Mesenchymal stem cell (in vitro differentiated cells and primary cell): ENCODE measurements around the gene PCNX3.

Experiments
- DNase-seq: peaks from one replicate; pipeline ENCODE4 v3.0.0-alpha.2; 2013
- H2AFZ ChIP-seq: one replicate; pipeline ENCODE4 v1.6.1; 2013; ENCODE audit warnings: low read depth, mild to moderate bottlenecking, control low read depth, inconsistent platforms, low read length, moderate library complexity
- H2AK5ac ChIP-seq: 2 replicates; pipeline ENCODE4 v1.6.1; 2013; ENCODE audit warnings: low read length, moderate library complexity, mild to moderate bottlenecking, inconsistent platforms; ENCODE audit not compliant: severe bottlenecking
- H2BK120ac ChIP-seq: one replicate; pipeline ENCODE4 v1.6.1; 2013; ENCODE audit warnings: low read depth, mild to moderate bottlenecking, inconsistent platforms, low read length, moderate library complexity
- H2BK12ac ChIP-seq, 2 experiments: one replicate each; pipeline ENCODE4 v1.6.1; 2013; ENCODE audit warnings: inconsistent platforms in 2 of 2, low read length in 2 of 2, mild to moderate bottlenecking in 2 of 2, moderate library complexity in 2 of 2, control low read depth in 1 of 2
- H2BK15ac ChIP-seq: one replicate; pipeline ENCODE4 v1.6.1; 2013; ENCODE audit warnings: mild to moderate bottlenecking, low read depth, inconsistent platforms; ENCODE audit not compliant: poor library complexity, severe bottlenecking
- H2BK5ac ChIP-seq: 2 replicates; pipeline ENCODE4 v1.6.1; 2013; ENCODE audit warnings: low read depth, mild to moderate bottlenecking, low read length, control low read depth, inconsistent platforms; ENCODE audit not compliant: poor library complexity, severe bottlenecking
- H3K14ac ChIP-seq, 2 experiments: one replicate each; pipeline ENCODE4 v1.6.1; 2013; ENCODE audit warnings: inconsistent platforms in 2 of 2, low read length in 2 of 2, control low read depth in 1 of 2, mild to moderate bottlenecking in 1 of 2, moderate library complexity in 1 of 2
- H3K18ac ChIP-seq, 2 experiments: one replicate each; pipeline ENCODE4 v1.6.1; 2013; ENCODE audit warnings: inconsistent platforms in 2 of 2, low read length in 2 of 2, control low read depth in 1 of 2, low read depth in 1 of 2, mild to moderate bottlenecking in 1 of 2
- H3K23ac ChIP-seq, 2 experiments: one replicate each; pipeline ENCODE4 v1.6.1; 2013; ENCODE audit warnings: inconsistent platforms in 2 of 2, low read length in 2 of 2, mild to moderate bottlenecking in 2 of 2, moderate library complexity in 2 of 2, control low read depth in 1 of 2
- H3K27ac ChIP-seq: 2 replicates; pipeline ENCODE4 v1.5.1; 2013; ENCODE audit warnings: mild to moderate bottlenecking, moderate library complexity, low read length, control low read depth, inconsistent platforms; ENCODE audit not compliant: poor library complexity, severe bottlenecking
- H3K27me3 ChIP-seq, 2 experiments: 2 replicates each; pipeline versions ENCODE4 v1.6.1 to v1.7.0; 2013; ENCODE audit warnings: low read length in 2 of 2, mild to moderate bottlenecking in 2 of 2, moderate library complexity in 2 of 2, control low read depth in 1 of 2, inconsistent platforms in 1 of 2; ENCODE audit not compliant: control insufficient read depth in 1 of 2, insufficient read depth in 1 of 2
- H3K36me3 ChIP-seq, 2 experiments: 2 replicates each; pipeline versions ENCODE4 v1.6.1 to v1.7.0; 2013; ENCODE audit warnings: low read length in 2 of 2, control low read depth in 1 of 2, inconsistent platforms in 1 of 2, low read depth in 1 of 2, mild to moderate bottlenecking in 1 of 2; ENCODE audit not compliant: insufficient read depth in 2 of 2, control insufficient read depth in 1 of 2
- H3K4ac ChIP-seq, 2 experiments: one replicate each; pipeline ENCODE4 v1.6.1; 2013; ENCODE audit warnings: inconsistent platforms in 2 of 2, low read length in 2 of 2, mild to moderate bottlenecking in 2 of 2, moderate library complexity in 2 of 2, control low read depth in 1 of 2, low read depth in 1 of 2
- H3K4me1 ChIP-seq: 2 replicates; pipeline ENCODE4 v1.6.1; 2013; ENCODE audit warnings: low read depth, low read length, control low read depth; ENCODE audit not compliant: control insufficient read depth, insufficient read depth
- H3K4me2 ChIP-seq: 2 replicates; pipeline ENCODE4 v1.6.1; 2013; ENCODE audit warnings: low read length, mild to moderate bottlenecking, inconsistent platforms; ENCODE audit not compliant: poor library complexity, severe bottlenecking
- H3K4me3 ChIP-seq, 2 experiments: 2 replicates each; pipeline versions ENCODE4 v1.5.1 to v1.7.0; 2013; ENCODE audit warnings: low read length in 2 of 2, mild to moderate bottlenecking in 2 of 2, control low read depth in 1 of 2, low read depth in 1 of 2; ENCODE audit not compliant: insufficient read depth in 1 of 2
- H3K79me1 ChIP-seq: replicated peaks from 2 replicates; pipeline ENCODE4 v1.6.1; 2013; ENCODE audit warnings: mild to moderate bottlenecking, control low read depth, low read length, inconsistent platforms; ENCODE audit not compliant: poor library complexity, severe bottlenecking
- H3K9ac ChIP-seq: 2 replicates; pipeline ENCODE4 v1.7.0; 2013; ENCODE audit warnings: mild to moderate bottlenecking, low read length, moderate library complexity
- H3K9me3 ChIP-seq: 2 replicates; pipeline ENCODE4 v1.7.0; 2013; ENCODE audit warnings: mild to moderate bottlenecking, low read length; ENCODE audit not compliant: control insufficient read depth
- H4K8ac ChIP-seq: one replicate; pipeline ENCODE4 v1.6.1; 2013; ENCODE audit warnings: inconsistent platforms, mild to moderate bottlenecking, low read length, moderate library complexity
- H4K91ac ChIP-seq: one replicate; pipeline ENCODE4 v1.6.1; 2013; ENCODE audit warnings: mild to moderate bottlenecking, low read length, inconsistent platforms
- WGBS: methylation state at CpG from one replicate; pipeline ENCODE4 v1.1.7; 2013; ENCODE audit warnings: mixed read lengths; 5-methylcytosine and 5-hydroxymethylcytosine counted together

PCNX3 gene

GRCh38 chr11:65585396-65586246 lies 30.0 kb upstream of the PCNX3 start:
- 81% methylated on average over 50 of the region's 51 CpGs for WGBS
- no peak overlapping the region for H3K4ac ChIP-seq
- H3K9ac ChIP-seq, result no peak overlapping the region

GRCh38 chr11:65586247-65586630 lies 29.3 kb upstream of the PCNX3 start:
- Histone ChIP-seq H4K91ac (no peak overlapping the region), H3K4me3 (no peak overlapping the region), H2AK5ac (no peak overlapping the region), H2BK15ac (no peak overlapping the region), H3K9ac (no peak overlapping the region), H2BK12ac (peak overlapping the region; percentile 2 to 69), H3K36me3 (peaks cover 59% of the 10 kb centered on the region in 2 experiments), H3K9me3 (no peaks in the 10 kb centered on the region), H3K27me3 (no peaks in the 10 kb centered on the region), H3K18ac (peak overlapping the region in 1 of 2 experiments; percentile 37), H3K4me2 (no peak overlapping the region), H2AFZ (no peak overlapping the region), H2BK120ac (no peak overlapping the region), H3K4ac (no peak overlapping the region), H3K23ac (no peak overlapping the region), H2BK5ac (no peak overlapping the region), H3K79me1 (peaks cover 17% of the 10 kb centered on the region), H3K27ac (no peak overlapping the region), H4K8ac (no peak overlapping the region), H3K4me1 (peaks cover 26% of the 10 kb centered on the region), H3K14ac (no peak overlapping the region)
- no peak for DNase-seq
- WGBS, result 85% methylated on average over 4 of the region's 4 CpGs

More at GRCh38 chr11:65585396-65586246, 30.0 kb upstream of the PCNX3 start:
- H3K9me3 ChIP-seq, result no peaks in the 10 kb centered on the region
- no peak overlapping the region for H2AK5ac ChIP-seq
- H2BK15ac ChIP-seq, result no peak overlapping the region
- H3K36me3 ChIP-seq, result peaks cover 62 to 65% of the 10 kb centered on the region in 2 experiments
- no peak overlapping the region for H2AFZ ChIP-seq
- peaks cover 26% of the 10 kb centered on the region for H3K4me1 ChIP-seq
- H2BK5ac ChIP-seq, result no peak overlapping the region
- H3K27ac ChIP-seq, result no peak overlapping the region
- no peak overlapping the region for H4K91ac ChIP-seq
- no peak overlapping the region for H4K8ac ChIP-seq
- H2BK12ac ChIP-seq, result no peak overlapping the region
- no peak overlapping the region for H2BK120ac ChIP-seq
- no peak overlapping the region for H3K4me3 ChIP-seq
- peaks cover 17% of the 10 kb centered on the region for H3K79me1 ChIP-seq
- no peak for DNase-seq
- no peak overlapping the region for H3K14ac ChIP-seq
- H3K4me2 ChIP-seq, result no peak overlapping the region
- no peaks in the 10 kb centered on the region for H3K27me3 ChIP-seq
- no peak overlapping the region for H3K18ac ChIP-seq
- H3K23ac ChIP-seq, result no peak overlapping the region

GRCh38 chr11:65586676-65587075 lies 28.9 kb upstream of the PCNX3 start:
- Histone ChIP-seq H2BK120ac (no peak overlapping the region), H3K4me1 (peaks cover 26% of the 10 kb centered on the region), H3K4ac (no peak overlapping the region), H2AFZ (no peak overlapping the region), H3K79me1 (peaks cover 17% of the 10 kb centered on the region), H3K9ac (peak overlapping the region; percentile 9), H3K23ac (peak overlapping the region in 1 of 2 experiments; percentile 1), H2AK5ac (no peak overlapping the region), H2BK15ac (no peak overlapping the region), H4K91ac (peak overlapping the region; percentile 2), H3K27ac (no peak overlapping the region), H3K4me2 (no peak overlapping the region), H2BK12ac (peak overlapping the region; percentile 45 to 69), H3K14ac (no peak overlapping the region), H4K8ac (peak overlapping the region; percentile 24), H2BK5ac (no peak overlapping the region), H3K9me3 (no peaks in the 10 kb centered on the region), H3K18ac (peak overlapping the region in 1 of 2 experiments; percentile 37), H3K27me3 (no peaks in the 10 kb centered on the region), H3K36me3 (peaks cover 54 to 57% of the 10 kb centered on the region in 2 experiments), H3K4me3 (peak overlapping the region in 1 of 2 experiments; percentile 26)
- peak; percentile 51 for DNase-seq
- 76% methylated on average over 2 of the region's 2 CpGs for WGBS

- Histone ChIP-seq H3K9ac (peak overlapping the region; percentile 59), H3K27ac (no peak overlapping the region), H3K4me2 (no peak overlapping the region), H3K4me3 (no peak overlapping the region), H3K27me3 (no peaks in the 10 kb centered on the region), H2BK5ac (no peak overlapping the region), H2AFZ (no peak overlapping the region), H4K8ac (peak overlapping the region; percentile 85), H2BK15ac (no peak overlapping the region), H3K23ac (peak overlapping the region in 1 of 2 experiments; percentile 6), H3K14ac (peak overlapping the region in 1 of 2 experiments; percentile 41), H3K9me3 (no peaks in the 10 kb centered on the region), H2BK12ac (peak overlapping the region; percentile 27 to 42), H3K18ac (peak overlapping the region; percentile 29 to 63), H3K4me1 (peaks cover 38% of the 10 kb centered on the region), H3K4ac (peak overlapping the region in 1 of 2 experiments; percentile 54), H4K91ac (peak overlapping the region; percentile 88), H2AK5ac (peak overlapping the region; percentile 66), H2BK120ac (peak overlapping the region; percentile 11), H3K79me1 (peaks cover 17% of the 10 kb centered on the region), H3K36me3 (peaks cover 50 to 53% of the 10 kb centered on the region in 2 experiments)
- WGBS, result 66% methylated on average over 13 of the region's 13 CpGs
- DNase-seq, result peak; percentile 59
Observed at GRCh38 chr11:65588199-65589054, 27.1 kb upstream of the PCNX3 start.
